HG03565 (cell line): Measurements from ENCODE around the gene OTOP3.

Source experiments
- ATAC-seq: cut with Tn5 transposase; IDR thresholded peaks from one replicate; pipeline ENCODE4 v1.9.1; 2021; ENCODE audit warnings: mild to moderate bottlenecking, moderate library complexity; ENCODE audit not compliant: unreplicated experiment

The OTOP3 gene

DNA sequence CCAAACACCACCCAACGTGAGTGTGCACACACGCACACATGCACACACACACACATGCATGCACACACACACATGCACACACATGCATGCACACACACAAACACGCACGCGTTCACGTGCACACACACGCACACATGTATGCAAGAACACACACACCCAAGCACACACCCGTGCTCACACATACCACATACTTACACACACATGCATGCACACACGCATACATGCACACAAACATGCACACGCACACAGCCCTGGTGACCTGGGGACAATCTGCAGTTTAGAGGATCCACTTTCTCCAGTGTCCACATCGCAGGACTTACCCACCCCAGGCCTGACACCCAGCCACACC, 18.9 kb upstream of the OTOP3 start:
- ATAC-seq, result no peak

DNA sequence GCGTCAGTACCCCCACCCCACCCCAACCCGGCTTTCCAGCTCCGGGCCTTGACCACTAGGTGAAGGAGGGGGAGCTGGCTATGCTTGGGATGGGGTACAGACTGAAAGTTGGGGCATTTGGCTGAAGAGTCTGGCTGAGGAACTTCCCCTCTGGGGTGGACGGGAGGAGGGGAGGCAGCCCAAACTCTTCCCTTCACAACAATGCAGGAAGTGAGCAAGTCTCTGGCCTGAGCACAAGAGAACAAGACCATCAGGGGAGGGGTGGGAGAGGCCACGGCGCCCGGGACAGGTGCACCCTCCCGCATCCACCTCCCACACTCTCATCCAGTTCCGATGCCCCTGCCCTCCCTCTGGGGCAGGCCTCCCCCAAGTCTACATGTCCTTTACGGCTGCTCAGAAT, 18.3 kb upstream of the OTOP3 start:
- ATAC-seq, result no peak

GRCh38 chr17:74918906-74919305, 16.8 kb upstream of the OTOP3 start:
- ATAC-seq, result no peak

DNA sequence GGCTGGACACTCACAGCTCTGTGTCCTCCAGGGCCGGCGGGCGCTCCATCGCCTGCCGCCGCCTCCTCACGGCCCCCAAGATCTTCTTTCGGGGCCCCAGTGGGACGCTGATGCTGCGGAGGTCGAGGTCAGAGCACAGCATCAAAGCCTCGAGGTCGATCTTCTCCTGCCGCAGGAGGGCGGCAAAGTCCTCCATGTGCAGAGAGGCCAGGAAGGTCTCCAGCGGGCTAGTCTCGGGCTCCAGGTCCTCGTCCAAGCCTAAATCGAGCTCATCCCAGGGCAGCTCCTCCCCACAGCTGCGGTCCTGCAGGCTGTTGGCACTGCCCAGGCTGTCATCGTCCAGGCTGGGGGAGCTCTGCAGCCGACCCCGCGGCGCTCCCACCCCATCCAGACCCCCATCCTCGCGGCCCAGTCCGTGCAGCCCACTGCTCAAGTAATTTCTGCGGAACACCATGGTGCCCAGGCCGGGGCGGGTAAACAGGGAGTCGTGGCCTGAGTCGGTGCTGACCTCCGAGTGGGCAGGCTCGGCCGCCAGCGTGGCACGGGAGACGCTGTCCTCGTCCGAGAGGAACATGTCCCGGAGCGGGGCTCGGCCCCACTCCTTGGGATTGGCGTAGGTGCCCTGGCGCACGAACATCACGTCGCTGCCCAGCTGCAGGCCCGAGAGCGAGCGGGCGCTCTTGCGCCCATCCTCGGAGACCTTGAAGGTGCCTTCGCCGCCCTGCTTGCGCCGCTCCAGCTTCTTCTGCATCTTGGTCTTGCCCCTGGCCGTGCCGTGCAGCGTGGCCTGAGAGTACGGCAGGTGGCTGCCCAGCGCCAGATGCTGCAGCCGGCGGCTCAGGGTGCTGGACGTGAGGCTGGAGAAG, 16.0 kb upstream of the OTOP3 start:
- ATAC-seq, result no peak

DNA sequence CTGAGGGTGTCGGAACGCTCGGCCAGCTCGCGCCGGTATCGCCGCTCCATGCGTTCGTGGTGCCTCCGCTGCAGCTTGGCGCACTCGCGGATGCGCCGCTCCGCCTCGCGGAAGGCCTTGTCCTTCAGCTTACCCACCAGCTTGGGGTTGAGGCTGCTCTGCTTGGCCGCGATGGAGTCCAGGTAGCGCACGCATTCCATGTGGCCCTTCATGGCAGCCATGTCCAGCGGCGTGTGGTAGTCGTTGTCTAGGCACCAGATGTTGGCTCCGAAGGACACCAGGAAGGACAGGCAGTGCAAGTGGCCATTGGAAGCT, 15.4 kb upstream of the OTOP3 start:
- no peak for ATAC-seq

DNA sequence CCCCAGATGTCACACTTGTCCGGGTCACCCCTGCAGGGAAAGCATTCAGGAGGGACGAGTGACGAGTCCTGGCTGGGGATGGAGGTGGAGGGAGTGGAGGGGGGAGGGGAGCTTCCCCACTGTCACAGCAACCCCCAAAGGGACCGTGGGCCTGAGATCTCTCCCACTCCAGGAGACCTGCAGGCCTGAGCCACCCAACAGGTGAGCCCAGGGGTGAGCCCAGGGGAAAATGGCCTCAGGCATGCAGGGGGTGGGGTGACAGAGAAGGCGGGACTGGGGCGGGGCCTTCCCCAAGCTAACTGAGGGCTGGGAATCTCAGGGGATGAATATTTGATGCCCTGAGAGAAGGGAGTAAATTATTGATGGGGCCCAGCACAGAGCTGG, 15.1 kb upstream of the OTOP3 start:
- no peak for ATAC-seq

GRCh38 chr17:74921026-74921681, 14.5 kb upstream of the OTOP3 start:
- no peak for ATAC-seq

DNA sequence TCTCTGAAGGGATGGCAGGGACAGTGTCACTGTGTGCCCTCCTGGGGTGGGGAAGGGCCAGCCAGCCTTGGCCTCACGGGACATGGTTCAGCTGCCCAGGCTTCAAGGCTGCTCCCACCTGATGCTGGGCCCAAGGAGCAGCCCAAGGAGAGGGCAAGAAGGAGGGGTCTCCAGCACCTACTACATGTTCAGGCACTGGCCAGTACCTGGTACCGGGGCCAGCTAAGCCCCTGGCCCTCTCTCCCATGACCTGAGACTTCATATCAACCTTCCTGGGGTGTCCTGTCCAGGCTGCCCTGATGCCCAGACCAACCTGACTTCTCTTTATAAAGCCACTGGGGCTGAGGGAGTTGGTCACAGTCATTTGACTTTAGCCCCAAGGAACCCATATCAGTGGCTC, 13.9 kb upstream of the OTOP3 start:
- no peak for ATAC-seq

DNA sequence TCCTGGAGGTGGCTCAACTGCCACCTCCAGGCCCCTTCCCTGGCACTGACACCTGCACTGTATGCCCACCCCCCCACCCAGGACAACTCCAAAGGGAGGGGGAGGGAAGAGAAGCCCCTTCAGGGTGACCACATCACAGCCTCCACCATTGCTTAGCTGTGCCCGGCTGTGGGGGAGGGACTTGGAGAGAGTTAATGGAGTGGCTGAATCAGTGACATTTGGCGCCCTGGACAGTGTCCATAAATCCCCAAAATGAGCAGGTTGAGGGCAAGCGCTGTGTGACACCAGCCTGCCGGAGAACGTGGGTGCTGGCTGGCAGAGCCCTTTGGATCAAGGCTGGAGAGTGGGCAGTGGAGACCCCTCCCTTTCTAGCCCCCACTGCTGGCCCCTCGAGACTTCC, 13.5 kb upstream of the OTOP3 start:
- no peak for ATAC-seq

GRCh38 chr17:74922694-74923537, 12.8 kb upstream of the OTOP3 start, which contains the start of gene USH1G:
Gene USH1G, minus strand, starts transcription at chr17:74923255. Its CDS starts 182 bp downstream, at chr17:74923073.
- ATAC-seq, result no peak

DNA sequence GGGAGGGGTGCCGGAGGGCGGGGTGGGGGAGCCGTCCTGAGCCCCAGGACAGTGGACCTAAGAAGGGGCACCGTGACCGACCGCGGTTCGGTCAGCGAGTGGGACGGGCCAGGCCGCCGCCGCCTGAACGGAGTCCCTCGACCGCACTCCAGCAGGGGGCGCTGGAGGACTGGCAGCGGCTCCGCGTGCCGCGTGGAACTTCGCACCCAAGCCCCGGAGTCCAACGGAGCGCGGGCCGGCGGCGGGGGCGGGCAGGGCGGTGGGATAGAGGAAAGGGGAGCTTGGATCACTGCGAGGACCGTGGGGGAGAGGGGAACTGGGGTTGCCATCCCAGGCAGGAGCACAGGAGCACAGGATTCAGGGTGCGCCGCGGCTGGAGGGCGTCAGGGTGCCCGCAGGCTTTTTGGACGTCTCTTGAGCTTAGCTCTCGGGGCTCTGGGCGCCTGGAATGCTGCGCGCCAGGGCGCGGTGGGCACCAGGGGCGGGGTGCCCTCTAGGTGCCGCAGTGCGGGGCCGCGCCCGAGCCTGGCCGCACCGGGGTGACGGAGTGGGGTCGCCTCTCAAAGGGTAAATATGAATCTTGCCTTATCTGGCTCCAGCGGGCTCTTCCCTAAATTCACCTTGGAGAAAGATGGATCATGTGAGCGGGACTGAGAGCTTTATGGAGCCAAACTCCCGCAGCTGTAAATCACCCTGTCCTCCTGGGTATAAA, 12.0 kb upstream of the OTOP3 start:
- ATAC-seq, result no peak

- ATAC-seq, result no peak
These were observed 11.3 kb upstream of the OTOP3 start, which contains the start of gene OTOP2 for GRCh38 chr17:74924250-74924948. Gene OTOP2, plus strand, starts transcription at chr17:74924273. Its CDS starts 360 bp downstream, at chr17:74924633.

DNA sequence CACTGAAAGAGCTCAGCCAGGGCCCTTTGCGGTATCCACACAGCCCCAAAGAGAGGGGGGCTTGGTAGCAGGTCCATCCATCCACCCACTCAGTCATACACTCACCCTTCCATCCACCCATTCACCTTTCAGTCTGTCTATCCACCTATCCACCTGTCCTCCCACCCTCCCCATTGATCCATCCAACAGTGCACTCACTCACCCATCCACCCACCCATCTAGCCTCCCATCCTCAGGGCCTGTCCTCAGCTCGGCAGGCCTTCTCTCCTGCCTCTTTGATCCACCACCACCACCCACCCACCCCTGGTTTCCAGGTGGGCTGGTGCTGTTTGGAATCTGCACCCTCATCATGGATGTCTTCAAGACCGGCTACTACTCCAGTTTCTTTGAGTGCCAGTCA, 10.5 kb upstream of the OTOP3 start:
- no peak for ATAC-seq

GRCh38 chr17:74928786-74929185, 6.9 kb upstream of the OTOP3 start:
- no peak for ATAC-seq

DNA sequence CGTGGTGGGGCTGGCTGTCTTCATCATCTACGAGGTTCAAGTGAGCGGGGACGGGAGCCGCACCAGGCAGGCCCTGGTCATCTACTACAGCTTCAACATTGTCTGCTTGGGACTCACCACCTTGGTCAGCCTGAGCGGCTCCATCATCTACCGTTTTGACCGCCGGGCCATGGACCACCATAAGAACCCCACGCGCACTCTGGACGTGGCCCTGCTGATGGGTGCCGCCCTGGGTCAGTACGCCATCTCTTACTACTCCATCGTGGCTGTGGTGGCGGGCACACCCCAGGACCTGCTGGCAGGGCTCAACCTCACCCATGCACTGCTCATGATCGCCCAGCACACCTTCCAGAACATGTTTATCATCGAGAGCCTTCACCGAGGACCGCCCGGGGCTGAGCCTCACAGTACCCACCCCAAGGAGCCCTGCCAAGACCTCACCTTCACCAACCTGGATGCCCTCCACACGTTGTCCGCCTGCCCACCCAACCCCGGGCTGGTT, 5.1 kb upstream of the OTOP3 start:
- ATAC-seq, result no peak

- no peak for ATAC-seq
These were observed 650 bp upstream of the OTOP3 start for GRCh38 chr17:74935048-74935447.

DNA sequence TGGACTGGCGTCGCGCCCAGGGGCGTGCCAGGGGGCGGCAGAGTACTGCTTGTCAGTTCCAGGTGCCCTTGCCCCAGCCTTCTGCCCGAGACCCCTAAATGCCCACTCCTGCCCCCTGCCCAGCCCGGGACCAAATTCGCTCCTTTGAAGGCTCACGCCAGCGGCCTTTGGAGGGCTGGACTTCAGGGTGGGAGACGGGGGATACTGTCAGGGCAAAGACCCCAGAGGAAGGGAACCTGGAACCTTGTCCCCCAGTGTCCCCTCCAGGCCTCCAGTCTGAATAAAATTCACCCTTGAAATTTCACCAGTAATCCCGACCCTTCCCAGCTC, 737 bp downstream of the OTOP3 start:
- ATAC-seq, result no peak

DNA sequence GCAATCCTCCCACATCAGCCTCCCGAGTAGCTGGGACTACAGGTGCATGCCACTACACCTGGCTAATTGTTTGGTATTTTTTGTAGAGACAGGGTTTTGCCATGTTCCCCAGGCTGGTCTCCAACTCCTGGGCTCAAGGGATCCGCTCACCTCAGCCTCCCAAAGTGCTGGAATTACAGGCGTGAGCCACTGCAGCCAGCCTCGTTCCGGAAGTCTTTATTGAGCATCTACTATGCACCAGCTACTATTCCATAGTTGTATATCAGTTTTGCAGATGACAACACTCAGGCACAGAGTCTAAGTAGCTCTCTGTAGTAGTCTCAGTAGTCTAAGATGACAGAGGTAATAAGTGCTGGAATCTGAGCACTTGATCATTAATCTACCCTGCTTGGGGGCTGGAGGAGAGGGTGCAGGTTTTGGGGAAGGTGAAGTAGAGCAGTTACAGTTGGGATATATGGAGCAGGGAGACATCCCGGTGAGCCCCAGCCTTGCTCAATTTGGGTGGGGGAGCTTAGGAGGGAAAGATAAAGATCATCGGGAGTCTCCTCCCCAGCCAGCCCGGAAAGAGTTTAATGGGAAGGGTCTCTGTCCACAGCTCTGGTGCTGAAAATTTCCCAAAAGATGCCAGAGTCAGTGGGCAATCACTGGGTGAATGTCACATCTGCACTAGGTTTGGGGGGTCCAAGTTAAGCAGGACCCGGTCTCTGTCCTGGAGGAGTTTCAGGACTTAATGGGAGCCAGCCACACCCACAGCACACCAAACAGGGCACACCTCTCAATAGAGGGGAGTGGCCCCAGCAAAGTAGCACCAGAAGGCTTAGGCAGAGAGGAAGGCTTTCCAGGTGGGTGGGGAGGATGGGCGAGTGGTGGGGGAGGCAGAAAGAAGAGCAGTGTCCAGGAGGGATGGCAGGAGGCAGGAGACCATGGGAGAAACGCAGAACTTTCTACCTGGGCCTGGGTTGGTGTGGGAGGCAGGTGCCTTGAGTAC, 1.7 kb downstream of the OTOP3 start:
- ATAC-seq, result no peak
